Measurements from ENCODE around the gene CELSR1.
"Not testable (repeated sequence)": the region's sequence is repeated elsewhere in the genome, so short reads cannot be mapped to it uniquely, and the experiment has no call there.

CELSR1 gene

GRCh38 chr22:46319319-46319718 lies 218.1 kb downstream of the CELSR1 start:
- no peak for DNase-seq (ENCODE audit: low spot score)

GRCh38 chr22:46318576-46318975 lies 218.8 kb downstream of the CELSR1 start:
- DNase-seq (ENCODE audit: low spot score) = no peak

GRCh38 chr22:46317646-46318045 lies 219.8 kb downstream of the CELSR1 start:
- DNase-seq (ENCODE audit: low spot score) = no peak

- no peak for DNase-seq (ENCODE audit: low spot score)
These were observed 221.4 kb downstream of the CELSR1 start for GRCh38 chr22:46315976-46316375.

GRCh38 chr22:46312848-46313247 lies 224.6 kb downstream of the CELSR1 start:
- not testable (repeated sequence) for DNase-seq (ENCODE audit: low spot score)

- no peak for DNase-seq (ENCODE audit: low spot score)
These were observed 225.4 kb downstream of the CELSR1 start for GRCh38 chr22:46312056-46312455.

All from NAMALWA (cell line).